Measurements from ENCODE around the gene RNASEH2C.
"Not testable (repeated sequence)": the region's sequence is repeated elsewhere in the genome, so short reads cannot be mapped to it uniquely, and the experiment has no call there.

RNASEH2C gene

GRCh38 chr11:65716774-65717405, 3.7 kb downstream of the RNASEH2C start:
- no peak for DNase-seq (ENCODE audit: low read depth)

GRCh38 chr11:65716302-65716701, 4.3 kb downstream of the RNASEH2C start:
- no peak for DNase-seq (ENCODE audit: low read depth)

DNA sequence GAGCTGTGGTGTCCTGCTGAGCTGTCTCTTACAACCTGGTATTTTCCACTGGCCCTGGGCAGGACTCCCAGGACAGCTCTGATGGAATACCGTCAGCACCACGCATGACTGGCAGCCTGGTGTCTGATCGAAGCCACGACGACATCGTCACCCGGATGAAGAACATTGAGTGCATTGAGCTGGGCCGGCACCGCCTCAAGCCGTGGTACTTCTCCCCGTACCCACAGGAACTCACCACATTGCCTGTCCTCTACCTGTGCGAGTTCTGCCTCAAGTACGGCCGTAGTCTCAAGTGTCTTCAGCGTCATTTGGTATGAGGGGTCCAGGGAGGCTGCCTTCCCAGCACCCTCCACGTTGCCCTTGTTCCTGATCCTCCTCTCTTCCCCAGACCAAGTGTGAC, 6.2 kb downstream of the RNASEH2C start:
- DNase-seq (ENCODE audit: low read depth): no peak

DNA sequence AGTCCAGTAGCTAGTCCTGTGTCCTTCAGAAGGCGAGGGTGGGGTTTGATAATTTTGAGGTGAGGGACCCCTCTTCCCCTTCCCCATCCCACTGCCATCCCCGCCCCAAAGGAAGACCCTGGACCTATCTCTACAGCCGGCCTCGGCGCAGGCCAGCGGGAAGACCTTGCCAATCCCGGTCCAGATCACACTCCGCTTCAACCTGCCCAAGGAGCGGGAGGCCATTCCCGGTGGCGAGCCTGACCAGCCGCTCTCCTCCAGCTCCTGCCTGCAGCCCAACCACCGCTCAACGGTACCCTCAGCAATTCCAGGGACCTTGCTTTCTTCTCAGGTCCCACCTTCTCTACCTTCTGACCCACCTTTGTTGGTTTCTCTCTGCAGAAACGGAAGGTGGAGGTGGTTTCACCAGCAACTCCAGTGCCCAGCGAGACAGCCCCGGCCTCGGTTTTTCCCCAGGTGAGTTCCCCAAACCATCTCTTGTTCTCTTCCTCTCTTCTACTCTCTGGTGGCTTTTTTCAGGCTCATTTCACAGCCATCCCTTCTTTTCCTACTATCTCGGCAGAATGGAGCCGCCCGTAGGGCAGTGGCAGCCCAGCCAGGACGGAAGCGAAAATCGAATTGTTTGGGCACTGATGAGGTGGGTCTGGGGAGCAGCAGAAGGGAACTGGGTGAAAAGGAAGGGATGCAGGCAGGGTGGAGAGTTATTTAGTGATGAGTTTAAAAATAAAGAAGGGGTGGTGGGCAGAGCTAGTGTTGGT, 7.2 kb downstream of the RNASEH2C start:
- no peak for DNase-seq (ENCODE audit: low read depth)

DNA sequence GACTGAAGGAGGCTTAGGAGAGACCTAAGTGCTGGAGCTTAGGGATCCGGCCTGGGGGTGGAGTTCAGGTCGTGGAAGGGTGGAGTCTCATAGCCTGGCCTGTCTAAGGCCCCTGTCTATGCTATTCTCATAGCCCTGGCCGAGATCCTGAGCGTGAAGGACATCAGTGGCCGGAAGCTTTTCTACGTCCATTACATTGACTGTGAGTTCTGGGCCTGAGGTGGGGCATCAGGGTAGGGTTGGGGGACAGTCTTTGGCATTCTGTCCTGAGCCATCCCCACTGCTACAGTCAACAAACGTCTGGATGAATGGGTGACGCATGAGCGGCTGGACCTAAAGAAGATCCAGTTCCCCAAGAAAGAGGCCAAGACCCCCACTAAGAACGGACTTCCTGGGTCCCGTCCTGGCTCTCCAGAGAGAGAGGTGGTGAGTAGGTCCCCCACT, 7.9 kb downstream of the RNASEH2C start:
- no peak for DNase-seq (ENCODE audit: low read depth)

DNA sequence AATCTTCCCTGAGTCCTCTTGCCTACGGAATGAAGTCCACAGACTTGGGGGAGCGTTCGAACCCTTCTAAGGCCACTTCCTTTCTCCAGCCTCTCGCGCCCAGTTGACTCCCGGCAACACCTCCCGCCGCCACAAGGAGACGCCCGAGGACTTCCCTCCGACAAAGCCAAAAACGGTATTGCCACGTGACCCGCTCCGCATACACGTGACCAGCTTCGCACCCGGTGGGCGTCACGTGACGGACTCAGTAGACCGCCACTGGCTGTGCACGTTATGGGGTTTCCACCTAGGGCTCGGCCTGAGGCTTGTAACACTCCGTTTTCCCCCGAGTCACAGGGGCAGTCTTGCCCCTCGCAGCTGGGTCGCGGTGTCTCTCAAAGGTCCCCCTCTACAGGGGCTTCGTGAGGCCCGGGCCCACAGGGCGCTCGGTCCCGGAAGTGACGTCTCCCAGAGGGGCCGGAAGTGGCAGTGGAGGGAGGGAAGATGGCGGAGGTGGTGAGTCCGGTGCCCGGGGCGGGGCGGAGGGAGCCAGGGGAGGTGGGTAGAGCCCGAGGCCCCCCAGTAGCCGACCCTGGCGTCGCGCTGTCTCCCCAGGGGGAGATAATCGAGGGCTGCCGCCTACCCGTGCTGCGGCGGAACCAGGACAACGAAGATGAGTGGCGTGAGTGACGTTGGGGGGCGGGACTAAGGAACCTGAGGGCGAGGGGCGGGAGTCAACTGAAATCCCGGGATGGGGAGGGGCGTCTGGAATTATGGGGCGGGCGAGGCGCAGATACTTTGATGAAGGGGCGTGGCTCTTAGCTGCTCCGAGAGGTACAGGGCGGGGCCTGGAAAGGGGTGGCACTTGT, 8.6 kb downstream of the RNASEH2C start, which contains the start of gene KAT5:
TSS of gene KAT5 (plus strand) at position 468 of the 848 bp plus-strand sequence. CDS start at position 484, 16 bp downstream.
- peak; percentile 99 for DNase-seq (ENCODE audit: low read depth)

- DNase-seq (ENCODE audit: low read depth): peak; percentile 41
These were observed 10.2 kb downstream of the RNASEH2C start for GRCh38 chr11:65710421-65710820.

DNA sequence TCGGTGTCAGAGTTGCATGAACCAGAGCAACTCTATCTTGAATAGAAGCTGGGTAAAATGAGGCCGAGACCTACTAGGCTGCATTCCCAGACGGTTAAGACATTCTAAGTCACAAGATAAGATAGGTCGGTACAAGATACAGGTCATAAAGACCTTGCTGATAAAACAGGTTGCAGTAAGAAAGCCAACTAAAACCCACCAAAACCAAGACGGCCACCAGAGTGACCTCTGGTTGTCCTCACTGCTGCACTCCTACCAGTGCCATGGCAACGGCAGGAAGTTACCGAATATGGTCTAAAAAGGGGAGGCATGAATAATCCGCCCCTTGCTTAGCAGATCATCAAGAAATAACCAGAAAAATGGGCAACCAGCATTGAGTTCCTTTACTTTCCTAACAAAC, 10.9 kb downstream of the RNASEH2C start:
- DNase-seq (ENCODE audit: low read depth): peak; percentile 24

DNA sequence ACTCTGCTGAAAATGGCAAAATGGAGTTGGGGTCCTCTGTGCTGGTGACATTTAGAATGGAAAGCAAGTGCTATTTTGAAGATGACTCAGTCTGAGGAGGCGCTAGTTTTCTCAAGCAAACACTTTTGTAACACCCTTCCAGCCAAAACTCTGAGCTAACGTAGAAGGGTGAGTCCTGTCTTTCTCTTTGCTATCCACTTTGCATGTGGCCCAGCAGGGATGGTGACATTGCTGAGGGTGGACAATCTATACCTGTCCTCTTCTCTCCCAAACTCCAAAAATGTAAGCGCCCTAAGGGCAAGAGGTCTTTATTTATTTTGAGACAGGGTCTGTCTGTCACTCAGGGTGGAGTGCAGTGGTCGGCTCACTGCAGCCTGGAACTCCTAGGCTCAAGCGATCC, 12.1 kb downstream of the RNASEH2C start:
- DNase-seq (ENCODE audit: low read depth): no peak

DNA sequence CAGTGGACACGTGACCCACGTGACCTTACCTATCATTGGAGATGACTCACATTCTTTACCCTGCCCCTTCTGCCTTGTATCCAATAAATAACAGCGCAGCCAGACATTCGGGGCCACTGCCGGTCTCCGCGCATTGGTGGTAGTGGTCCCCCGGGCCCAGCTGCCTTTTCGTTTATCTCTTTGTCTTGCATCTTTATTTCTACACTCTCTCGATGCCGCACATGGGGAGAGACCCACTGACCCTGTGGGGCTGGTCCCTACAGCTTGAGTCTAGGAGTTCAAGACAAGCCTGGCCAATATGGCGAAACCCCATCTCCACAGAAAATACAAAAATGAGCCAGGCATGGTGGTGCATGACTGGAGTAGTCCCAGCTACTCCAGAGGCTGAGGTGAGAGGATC, 13.6 kb downstream of the RNASEH2C start:
- DNase-seq (ENCODE audit: low read depth): not testable (repeated sequence)

- peak; percentile 58 for DNase-seq (ENCODE audit: low read depth)
These were observed 14.3 kb downstream of the RNASEH2C start for GRCh38 chr11:65706303-65706763.

- no peak for DNase-seq (ENCODE audit: low read depth)
These were observed 16.8 kb downstream of the RNASEH2C start for GRCh38 chr11:65703846-65704245.

DNA sequence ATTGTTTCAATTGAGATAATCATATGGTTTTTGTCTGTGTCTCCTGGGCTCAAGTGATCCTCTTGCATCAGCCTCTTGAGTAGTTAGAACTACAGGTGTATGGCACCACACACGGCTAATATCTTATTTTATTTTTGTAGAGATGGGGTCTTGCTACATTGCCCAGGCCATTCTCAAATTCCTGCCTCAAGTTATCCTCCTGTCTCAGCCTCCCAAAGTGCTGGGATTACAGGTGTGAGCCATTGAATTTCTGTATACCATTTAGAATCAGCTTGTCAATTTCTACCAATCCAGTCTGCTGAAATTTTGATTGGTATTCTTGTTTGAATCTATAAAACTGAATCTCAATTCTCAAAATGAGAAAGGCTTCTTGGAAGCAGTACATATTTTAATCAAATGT, 18.9 kb downstream of the RNASEH2C start:
- DNase-seq (ENCODE audit: low read depth): no peak

DNA sequence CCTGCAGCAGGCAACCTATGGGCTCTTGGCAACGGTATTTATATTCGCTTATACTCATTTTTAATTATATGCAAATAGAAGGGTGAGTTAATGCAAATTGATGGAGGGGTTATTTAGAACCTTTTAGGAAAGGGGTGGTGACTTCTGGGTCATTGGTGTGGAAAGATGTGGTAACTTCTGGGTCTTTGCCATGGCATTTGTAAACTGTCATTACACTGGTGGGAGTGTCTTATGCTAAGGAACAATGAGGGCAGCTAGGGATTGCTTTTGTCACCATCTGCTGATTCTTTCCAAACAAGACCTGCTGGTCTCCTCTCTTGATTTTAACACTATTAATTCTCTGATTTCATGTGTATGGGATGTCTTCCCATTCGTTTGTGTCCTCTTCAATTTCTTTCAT, 20.2 kb downstream of the RNASEH2C start:
- DNase-seq (ENCODE audit: low read depth): no peak

GRCh38 chr11:65699306-65699705, 21.3 kb downstream of the RNASEH2C start:
- no peak for DNase-seq (ENCODE audit: low read depth)

DNA sequence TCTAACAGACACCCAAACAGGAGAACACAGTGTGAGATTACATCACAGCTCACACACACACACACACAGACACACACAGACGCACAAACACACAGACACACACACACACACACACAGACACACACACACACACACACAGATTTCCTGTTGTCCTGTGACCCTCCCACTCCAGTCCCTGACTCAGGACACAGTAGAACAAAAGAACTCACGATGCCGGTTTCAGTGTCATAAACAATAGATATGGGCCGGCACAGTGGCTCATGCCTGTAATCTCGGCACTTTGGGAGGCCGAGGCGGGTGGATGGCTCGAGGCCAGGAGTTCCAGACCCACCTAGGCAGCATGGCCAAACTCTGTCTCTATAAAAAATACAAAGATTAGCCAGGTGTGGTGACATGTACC, 22.4 kb downstream of the RNASEH2C start:
- DNase-seq (ENCODE audit: low read depth): no peak

DNA sequence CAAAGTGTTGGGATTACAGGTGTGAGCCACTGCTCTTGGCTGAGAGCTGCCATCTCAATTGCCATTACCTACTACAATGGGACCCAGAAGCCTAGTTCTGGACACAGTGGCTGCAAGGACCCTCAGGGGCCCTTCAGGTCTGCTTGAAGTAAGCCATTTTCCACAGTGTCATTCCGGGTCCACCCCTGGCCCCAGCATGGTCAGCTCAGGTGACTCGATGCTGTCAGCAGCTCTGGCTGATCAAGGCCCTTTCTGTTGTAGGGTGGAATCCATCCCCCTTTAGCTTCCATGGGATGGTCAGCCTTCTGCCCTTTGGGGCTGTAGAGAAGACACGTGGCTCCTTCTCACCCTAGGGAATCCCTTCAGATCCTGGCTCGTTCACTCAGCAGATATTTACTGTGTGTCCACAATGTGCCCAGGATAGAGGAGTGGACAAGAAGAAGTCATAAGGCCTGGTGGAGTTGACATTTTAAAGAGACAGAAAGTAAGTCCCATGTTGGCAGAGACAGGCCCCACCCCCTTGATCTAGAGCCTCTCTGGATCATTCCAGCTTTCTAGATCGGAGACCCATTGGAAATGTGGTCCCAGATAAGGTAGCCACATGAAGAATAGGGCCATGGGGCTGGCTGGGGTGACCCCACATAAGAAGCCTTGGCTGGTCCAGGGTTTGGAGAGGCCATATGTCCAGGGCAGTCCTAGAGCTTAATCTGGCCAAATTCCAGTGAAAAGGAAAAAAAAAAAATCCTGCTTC, 23.6 kb downstream of the RNASEH2C start:
- no peak for DNase-seq (ENCODE audit: low read depth)

DNA sequence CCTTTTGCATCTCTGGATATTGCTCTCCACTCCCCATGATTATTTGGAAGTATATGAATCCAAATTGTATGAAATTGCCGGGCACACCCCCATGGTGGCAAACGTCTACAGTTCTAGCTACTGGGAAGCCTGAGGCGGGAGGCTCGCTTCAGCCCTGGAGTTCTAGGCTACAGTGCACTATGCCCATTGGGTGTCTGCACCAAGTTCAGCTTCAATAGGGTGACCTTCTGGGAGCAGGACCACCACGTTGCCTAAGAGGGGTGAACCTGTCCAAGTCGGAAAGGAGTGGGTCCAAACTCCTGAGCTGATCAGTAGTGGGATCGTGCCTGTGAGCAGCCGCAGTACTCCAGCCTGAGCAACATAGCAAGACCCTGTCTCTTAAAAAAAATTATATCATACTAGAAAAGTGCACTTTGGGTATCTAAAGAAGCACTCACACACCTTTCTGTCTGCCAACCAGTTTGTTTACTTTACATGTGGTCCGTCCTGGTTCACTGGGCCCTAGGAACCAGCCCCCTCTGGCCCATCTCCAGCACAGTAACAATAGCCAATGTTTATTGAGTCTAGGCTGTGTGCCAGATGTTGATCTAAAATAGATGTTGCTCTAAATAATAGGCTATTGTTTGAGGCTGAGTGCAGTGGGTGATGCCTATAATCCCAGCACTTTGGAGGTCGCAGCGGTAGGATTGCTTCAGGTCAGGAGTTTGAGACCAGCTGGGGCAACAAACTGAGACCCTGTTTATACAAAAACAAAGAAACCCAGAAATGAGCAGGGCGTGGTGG, 24.9 kb downstream of the RNASEH2C start:
- DNase-seq (ENCODE audit: low read depth): no peak

DNA sequence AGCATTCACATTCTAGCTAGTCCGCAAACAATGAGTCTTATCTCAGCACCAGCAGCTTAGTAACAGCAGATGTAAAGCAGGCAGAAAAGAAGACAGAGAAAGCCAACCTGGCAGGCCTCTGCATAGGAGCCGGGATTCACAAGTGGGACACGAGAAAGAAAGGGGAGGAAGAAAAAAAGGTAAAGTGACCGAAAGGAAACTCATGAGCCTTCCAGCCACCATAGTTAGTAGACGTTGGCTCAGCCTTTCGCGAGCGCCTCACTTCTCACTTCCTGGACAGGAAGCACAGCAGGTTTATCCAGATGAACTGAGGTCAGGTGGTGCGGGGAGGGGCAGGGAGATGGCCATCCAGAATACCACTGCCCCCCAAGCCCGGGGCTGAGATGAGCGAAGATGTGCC, 28.2 kb downstream of the RNASEH2C start:
- DNase-seq (ENCODE audit: low read depth): no peak

- not testable (repeated sequence) for DNase-seq (ENCODE audit: low read depth)
These were observed 28.8 kb downstream of the RNASEH2C start for GRCh38 chr11:65691847-65692246.

DNA sequence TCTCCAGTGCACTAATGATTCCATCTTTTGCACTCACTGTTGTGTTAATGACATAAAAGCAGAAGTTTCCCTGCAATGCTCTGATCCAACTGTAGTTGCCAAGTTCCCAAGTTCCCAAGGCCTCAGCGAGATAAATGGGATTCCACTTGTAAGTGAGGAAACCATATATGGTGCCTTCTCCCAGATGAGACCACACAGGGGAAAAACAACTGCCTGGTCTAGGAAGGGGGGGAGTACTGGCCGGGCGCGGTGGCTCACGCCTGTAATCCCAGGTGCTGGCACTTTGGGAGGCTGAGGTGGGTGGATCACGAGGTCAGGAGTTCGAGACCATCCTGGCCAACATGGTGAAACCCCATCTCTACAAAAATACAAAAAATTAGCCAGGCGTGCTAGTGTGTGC, 34.6 kb downstream of the RNASEH2C start:
- no peak for DNase-seq (ENCODE audit: low read depth)
